HG02678 (cell line): ENCODE measurements around the gene CEP63.

Experiments used
- ATAC-seq: cut with Tn5 transposase; IDR thresholded peaks from one replicate; pipeline ENCODE4 v1.9.1; 2021; ENCODE audit warnings: mild to moderate bottlenecking, moderate library complexity; ENCODE audit not compliant: unreplicated experiment

CEP63 gene

GRCh38 chr3:134606033-134607025 lies 120.5 kb downstream of the CEP63 start:
- no peak for ATAC-seq

GRCh38 chr3:134607054-134608022 lies 121.5 kb downstream of the CEP63 start:
- ATAC-seq = no peak

- ATAC-seq = no peak
Measured at GRCh38 chr3:134608023-134608770, 122.3 kb downstream of the CEP63 start.

- no peak for ATAC-seq
Measured at GRCh38 chr3:134608771-134609435, 123.0 kb downstream of the CEP63 start.

- no peak for ATAC-seq
Measured at GRCh38 chr3:134609821-134610431, 124.1 kb downstream of the CEP63 start.

GRCh38 chr3:134610432-134611385 lies 124.9 kb downstream of the CEP63 start:
- no peak for ATAC-seq

GRCh38 chr3:134611516-134611915 lies 125.7 kb downstream of the CEP63 start:
- no peak for ATAC-seq

GRCh38 chr3:134613006-134613520 lies 127.2 kb downstream of the CEP63 start:
- no peak for ATAC-seq

- no peak for ATAC-seq
Measured at GRCh38 chr3:134614955-134615354, 129.1 kb downstream of the CEP63 start.

- ATAC-seq = no peak
Measured at GRCh38 chr3:134615743-134616142, 129.9 kb downstream of the CEP63 start.

- no peak for ATAC-seq
Measured at GRCh38 chr3:134617608-134618477, 132.0 kb downstream of the CEP63 start.

GRCh38 chr3:134618478-134619300 lies 132.8 kb downstream of the CEP63 start:
- ATAC-seq = no peak

- ATAC-seq = no peak
Measured at GRCh38 chr3:134619301-134619615, 133.4 kb downstream of the CEP63 start.

- no peak for ATAC-seq
Measured at GRCh38 chr3:134619884-134620445, 134.1 kb downstream of the CEP63 start.

GRCh38 chr3:134620476-134621115 lies 134.7 kb downstream of the CEP63 start:
- ATAC-seq = no peak

GRCh38 chr3:134621854-134622253 lies 136.0 kb downstream of the CEP63 start:
- ATAC-seq = no peak
